Activated CD4-positive, alpha-beta T cell treated with anti-CD3 and anti-CD28 coated beads for 48 hours (primary cell): Measurements from ENCODE around the gene LPP.

Source experiments
- DNase-seq: peaks from one replicate; pipeline ENCODE4 v3.0.0-alpha.2; 2020

LPP gene

GRCh38 chr3:188170461-188171459 lies 16.8 kb downstream of the LPP start:
- DNase-seq, result peak; percentile 75

- no peak for DNase-seq
Measured at GRCh38 chr3:188171682-188172467, 17.9 kb downstream of the LPP start.

GRCh38 chr3:188174317-188175044 lies 20.5 kb downstream of the LPP start:
- DNase-seq, result no peak

GRCh38 chr3:188176476-188176875 lies 22.5 kb downstream of the LPP start:
- no peak for DNase-seq

- no peak for DNase-seq
Measured at GRCh38 chr3:188176884-188177283, 22.9 kb downstream of the LPP start.

- no peak for DNase-seq
Measured at GRCh38 chr3:188177721-188178120, 23.8 kb downstream of the LPP start.

- no peak for DNase-seq
Measured at GRCh38 chr3:188178293-188178936, 24.5 kb downstream of the LPP start.

- no peak for DNase-seq
Measured at GRCh38 chr3:188179006-188179966, 25.3 kb downstream of the LPP start.

- DNase-seq, result no peak
Measured at GRCh38 chr3:188180114-188180513, 26.2 kb downstream of the LPP start.

- DNase-seq, result no peak
Measured at GRCh38 chr3:188183452-188183851, 29.5 kb downstream of the LPP start.

- DNase-seq, result no peak
Measured at GRCh38 chr3:188184160-188184559, 30.2 kb downstream of the LPP start.

GRCh38 chr3:188184649-188185048 lies 30.7 kb downstream of the LPP start:
- no peak for DNase-seq

- DNase-seq, result no peak
Measured at GRCh38 chr3:188185717-188186251, 31.8 kb downstream of the LPP start.

- no peak for DNase-seq
Measured at GRCh38 chr3:188187053-188187452, 33.1 kb downstream of the LPP start.

- no peak for DNase-seq
Measured at GRCh38 chr3:188188911-188189310, 35.0 kb downstream of the LPP start.

- DNase-seq, result no peak
Measured at GRCh38 chr3:188191460-188191859, 37.5 kb downstream of the LPP start.

- no peak for DNase-seq
Measured at GRCh38 chr3:188192034-188192433, 38.1 kb downstream of the LPP start.

GRCh38 chr3:188194332-188194731 lies 40.4 kb downstream of the LPP start:
- no peak for DNase-seq

GRCh38 chr3:188196232-188196990 lies 42.5 kb downstream of the LPP start:
- DNase-seq, result no peak

GRCh38 chr3:188197388-188197847 lies 43.5 kb downstream of the LPP start:
- no peak for DNase-seq
